Measurements from ENCODE around the gene NDUFA8.

DNA sequence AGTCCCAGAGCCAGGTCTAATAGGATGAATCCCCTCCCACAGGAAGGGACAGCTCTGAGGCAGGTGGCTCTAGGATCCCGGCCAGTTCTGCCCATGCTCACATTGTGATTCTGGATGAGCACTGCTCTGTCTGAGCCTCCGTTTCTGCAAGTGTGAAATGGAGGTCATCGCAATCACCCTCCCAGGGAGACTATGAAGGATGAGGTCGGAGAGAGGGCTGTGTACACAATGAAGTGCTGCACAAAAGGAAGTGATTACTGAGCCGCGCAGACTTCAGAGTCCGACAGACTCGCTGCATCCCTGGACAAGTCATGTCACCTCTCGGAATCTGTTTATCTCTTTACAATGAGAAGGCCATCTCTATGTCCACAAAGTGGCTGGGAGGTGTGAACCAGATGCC, 47.5 kb upstream of the NDUFA8 start:
- TF ChIP-seq, protein P1, sequence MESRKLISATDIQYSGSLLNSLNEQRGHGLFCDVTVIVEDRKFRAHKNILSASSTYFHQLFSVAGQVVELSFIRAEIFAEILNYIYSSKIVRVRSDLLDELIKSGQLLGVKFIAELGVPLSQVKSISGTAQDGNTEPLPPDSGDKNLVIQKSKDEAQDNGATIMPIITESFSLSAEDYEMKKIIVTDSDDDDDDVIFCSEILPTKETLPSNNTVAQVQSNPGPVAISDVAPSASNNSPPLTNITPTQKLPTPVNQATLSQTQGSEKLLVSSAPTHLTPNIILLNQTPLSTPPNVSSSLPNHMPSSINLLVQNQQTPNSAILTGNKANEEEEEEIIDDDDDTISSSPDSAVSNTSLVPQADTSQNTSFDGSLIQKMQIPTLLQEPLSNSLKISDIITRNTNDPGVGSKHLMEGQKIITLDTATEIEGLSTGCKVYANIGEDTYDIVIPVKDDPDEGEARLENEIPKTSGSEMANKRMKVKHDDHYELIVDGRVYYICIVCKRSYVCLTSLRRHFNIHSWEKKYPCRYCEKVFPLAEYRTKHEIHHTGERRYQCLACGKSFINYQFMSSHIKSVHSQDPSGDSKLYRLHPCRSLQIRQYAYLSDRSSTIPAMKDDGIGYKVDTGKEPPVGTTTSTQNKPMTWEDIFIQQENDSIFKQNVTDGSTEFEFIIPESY (IDR thresholded peaks at IDR 0.05; ENCODE audit: borderline replicate concordance, low read depth): no peak
- TF ChIP-seq, protein P2, sequence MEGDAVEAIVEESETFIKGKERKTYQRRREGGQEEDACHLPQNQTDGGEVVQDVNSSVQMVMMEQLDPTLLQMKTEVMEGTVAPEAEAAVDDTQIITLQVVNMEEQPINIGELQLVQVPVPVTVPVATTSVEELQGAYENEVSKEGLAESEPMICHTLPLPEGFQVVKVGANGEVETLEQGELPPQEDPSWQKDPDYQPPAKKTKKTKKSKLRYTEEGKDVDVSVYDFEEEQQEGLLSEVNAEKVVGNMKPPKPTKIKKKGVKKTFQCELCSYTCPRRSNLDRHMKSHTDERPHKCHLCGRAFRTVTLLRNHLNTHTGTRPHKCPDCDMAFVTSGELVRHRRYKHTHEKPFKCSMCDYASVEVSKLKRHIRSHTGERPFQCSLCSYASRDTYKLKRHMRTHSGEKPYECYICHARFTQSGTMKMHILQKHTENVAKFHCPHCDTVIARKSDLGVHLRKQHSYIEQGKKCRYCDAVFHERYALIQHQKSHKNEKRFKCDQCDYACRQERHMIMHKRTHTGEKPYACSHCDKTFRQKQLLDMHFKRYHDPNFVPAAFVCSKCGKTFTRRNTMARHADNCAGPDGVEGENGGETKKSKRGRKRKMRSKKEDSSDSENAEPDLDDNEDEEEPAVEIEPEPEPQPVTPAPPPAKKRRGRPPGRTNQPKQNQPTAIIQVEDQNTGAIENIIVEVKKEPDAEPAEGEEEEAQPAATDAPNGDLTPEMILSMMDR (IDR thresholded peaks at IDR 0.05): no peak
- TF ChIP-seq, protein P3, sequence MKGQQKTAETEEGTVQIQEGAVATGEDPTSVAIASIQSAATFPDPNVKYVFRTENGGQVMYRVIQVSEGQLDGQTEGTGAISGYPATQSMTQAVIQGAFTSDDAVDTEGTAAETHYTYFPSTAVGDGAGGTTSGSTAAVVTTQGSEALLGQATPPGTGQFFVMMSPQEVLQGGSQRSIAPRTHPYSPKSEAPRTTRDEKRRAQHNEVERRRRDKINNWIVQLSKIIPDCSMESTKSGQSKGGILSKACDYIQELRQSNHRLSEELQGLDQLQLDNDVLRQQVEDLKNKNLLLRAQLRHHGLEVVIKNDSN (IDR thresholded peaks at IDR 0.05; ENCODE audit: borderline replicate concordance, low read depth): no peak
- TF ChIP-seq POLR2AphosphoS5 (IDR thresholded peaks at IDR 0.05; ENCODE audit: low read depth, low read length) (no peak), TAF1 (IDR thresholded peaks at IDR 0.05; ENCODE audit: borderline replicate concordance, low read depth, low read length) (no peak), MEF2A (IDR thresholded peaks at IDR 0.05; ENCODE audit: borderline replicate concordance, low read depth) (no peak), JUND (IDR thresholded peaks at IDR 0.05) (no peak), EZH2phosphoT487 (IDR thresholded peaks at IDR 0.05; ENCODE audit: borderline replicate concordance, low read depth) (no peak), FOXJ3 (CRISPR knock-in tag; IDR thresholded peaks at IDR 0.05) (no peak), GATA2 (CRISPR knock-in tag; IDR thresholded peaks at IDR 0.05) (no peak), NFIC (IDR thresholded peaks at IDR 0.05; ENCODE audit: borderline replicate concordance) (no peak), SMC3 (IDR thresholded peaks at IDR 0.05; ENCODE audit: low read depth, low read length) (no peak)

Measured in SK-N-SH (cell line).